GM21825 (cell line): ENCODE measurements around the gene PDE9A.
"Not testable (repeated sequence)": the region's sequence is repeated elsewhere in the genome, so short reads cannot be mapped to it uniquely, and the experiment has no call there.

Experiments used
- ATAC-seq: cut with Tn5 transposase; IDR thresholded peaks from one replicate; pipeline ENCODE4 v1.9.1; 2021; ENCODE audit warnings: mild to moderate bottlenecking, moderate library complexity; ENCODE audit not compliant: unreplicated experiment

PDE9A gene

DNA sequence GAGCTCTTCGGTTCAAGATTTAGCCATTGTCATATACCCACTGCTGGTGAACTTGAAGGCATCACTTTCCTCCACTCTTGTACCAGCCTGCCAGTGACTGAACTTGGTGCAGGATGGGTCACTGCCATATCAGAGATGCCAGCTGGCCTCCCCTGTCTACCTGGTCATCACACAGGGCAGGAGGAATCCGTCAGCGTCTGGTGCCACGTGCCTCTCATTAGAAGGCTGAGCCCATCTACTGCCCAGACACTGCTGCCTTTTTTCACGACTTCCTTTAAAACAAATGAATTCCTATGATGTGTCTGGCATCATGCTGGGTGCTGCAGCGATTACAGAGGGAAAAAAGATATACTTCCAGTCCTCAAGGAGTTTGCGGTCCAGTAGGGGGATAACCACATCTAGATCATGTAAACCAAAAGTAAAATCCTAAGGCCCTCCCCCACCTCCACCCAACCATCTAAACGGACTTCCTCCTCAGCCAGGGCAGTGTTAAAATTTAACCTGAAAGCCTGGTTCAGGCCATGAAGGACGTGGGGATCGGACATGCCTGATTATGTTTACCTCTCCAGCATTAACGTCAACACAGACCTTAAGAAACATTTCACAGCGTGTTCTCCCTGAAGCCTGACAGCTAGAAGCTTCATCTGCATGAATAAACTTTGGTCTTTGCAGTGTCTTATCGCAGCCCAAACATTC is 29.2 kb upstream of the PDE9A start:
- ATAC-seq: no peak

DNA sequence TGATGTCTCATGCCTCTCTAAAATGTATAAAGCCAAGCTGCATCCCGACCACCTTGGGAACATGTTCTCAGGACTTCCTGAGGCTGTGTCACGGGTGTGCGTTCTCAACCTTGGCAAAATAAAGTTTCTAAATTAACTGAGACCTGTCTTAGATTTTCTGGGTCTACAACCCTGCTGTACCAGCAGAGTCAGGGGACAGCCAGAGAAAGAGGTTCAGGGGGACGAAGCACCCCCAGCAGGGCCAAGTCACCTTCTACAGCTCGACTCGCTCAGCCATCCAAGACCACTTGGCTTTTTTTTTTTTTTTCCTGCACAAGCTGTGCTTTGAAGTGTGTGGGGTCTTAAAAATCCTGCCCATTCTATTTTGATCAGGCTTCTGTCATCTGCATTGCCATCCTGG is 28.5 kb upstream of the PDE9A start:
- ATAC-seq: no peak

GRCh38 chr21:42626171-42626570 is 27.2 kb upstream of the PDE9A start:
- no peak for ATAC-seq

DNA sequence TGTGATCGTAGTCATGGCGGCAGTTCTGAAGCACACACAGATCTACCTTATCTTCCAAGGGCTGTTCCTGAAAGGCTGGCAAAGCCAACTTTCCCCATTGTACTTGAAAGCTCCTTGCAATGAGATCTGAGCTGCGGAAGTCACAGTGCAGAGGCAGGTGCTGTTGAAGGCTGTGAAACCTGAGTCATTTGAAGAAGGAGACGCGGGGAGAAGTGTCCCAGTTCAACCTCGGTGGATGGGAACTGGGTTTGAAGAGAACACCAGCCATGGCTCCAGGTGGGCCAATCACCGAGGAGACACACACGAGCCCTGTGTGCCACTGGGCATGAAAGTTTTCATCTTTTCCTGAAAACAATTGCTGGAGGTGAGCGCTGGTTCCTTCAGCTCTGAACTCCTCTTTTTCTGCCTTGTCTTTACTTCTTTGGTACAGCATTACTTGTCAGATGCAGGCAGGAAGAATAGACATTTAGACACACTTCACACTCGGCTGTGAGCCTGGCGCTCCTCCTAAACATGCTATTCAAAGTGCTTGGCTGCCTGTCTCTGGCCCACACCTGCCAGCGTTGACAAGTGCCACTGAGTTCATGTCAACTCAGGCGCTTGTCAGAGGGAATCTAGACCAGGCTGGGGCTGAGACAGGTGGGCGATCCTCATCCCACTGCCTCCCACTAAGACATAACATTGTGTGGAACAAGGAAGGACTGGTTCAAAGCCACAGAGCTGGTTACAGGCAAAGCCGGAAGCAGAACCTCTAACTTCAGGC is 25.7 kb upstream of the PDE9A start:
- ATAC-seq: no peak

GRCh38 chr21:42628466-42629061 is 24.9 kb upstream of the PDE9A start:
- not testable (repeated sequence) for ATAC-seq

GRCh38 chr21:42629933-42630589 is 23.4 kb upstream of the PDE9A start:
- no peak for ATAC-seq

- no peak for ATAC-seq
Observed at GRCh38 chr21:42630626-42631025, 22.8 kb upstream of the PDE9A start.

- no peak for ATAC-seq
Observed at GRCh38 chr21:42631142-42631541, 22.3 kb upstream of the PDE9A start.

DNA sequence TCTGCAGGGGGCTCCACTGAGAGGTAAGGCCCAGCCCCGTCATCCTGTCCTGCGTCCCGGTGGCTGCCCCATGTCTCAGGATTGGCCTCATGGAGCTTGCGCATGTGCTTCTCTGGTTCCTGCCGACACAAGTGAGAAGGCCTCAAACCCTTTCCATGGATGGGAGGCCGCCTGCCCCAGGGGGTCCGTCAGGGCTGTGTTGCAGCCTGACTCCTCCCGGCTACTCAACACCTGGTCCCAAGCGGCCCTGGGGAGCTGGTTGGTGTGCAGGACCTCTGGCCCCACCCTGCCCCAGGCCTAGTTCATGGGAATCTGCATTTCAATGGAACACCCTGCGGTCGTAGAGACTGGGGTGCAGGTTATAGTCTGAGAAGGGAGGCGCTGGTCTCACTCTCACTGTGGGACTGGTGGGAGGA is 21.1 kb upstream of the PDE9A start:
- ATAC-seq: no peak

DNA sequence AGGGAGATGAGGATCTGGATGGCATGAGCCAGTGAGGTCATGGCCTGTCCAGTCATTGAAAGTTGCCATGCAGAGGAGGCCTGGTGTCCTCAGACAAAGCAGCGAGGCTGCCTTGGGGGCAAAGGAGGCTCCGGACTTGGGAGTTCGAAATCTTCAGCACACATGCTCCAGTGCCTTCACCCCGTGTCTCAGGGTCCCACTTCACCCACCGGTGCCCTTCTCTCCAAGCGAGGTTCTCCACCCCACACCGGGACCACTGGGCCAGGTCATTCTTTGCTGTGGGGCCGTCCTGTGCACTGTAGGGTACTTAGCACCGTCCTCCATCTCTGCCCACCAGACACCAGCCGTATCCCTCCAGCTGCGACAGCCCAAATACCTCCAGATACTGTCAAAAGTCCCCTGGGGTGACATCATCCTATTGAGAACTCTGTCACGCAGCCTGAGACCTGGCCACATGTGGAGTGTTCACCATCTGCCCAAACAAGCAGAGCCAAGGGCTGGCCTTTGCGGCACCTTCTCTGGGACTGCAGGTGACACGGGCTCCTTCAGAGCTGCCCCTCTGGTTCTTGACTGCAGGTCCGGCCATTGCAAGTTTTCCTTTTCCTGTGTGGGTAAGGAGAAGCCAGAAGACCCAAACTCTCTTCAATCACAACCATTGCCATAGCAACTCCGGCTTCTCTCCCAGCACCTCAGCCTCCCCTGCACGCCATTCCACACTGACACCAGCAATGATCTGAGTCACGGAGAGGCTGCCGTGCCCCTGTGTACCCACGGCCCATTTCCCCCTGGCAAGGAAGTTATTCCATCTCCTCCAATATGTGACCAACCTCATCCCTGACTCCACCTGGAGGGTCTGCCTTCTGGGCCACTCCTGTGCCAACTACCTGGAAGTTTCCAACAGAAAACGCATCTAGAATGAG is 20.4 kb upstream of the PDE9A start:
- no peak for ATAC-seq

- ATAC-seq: no peak
Observed at GRCh38 chr21:42633858-42634257, 19.6 kb upstream of the PDE9A start.

GRCh38 chr21:42635848-42636519 is 17.4 kb upstream of the PDE9A start:
- ATAC-seq: no peak

- no peak for ATAC-seq
Observed at GRCh38 chr21:42636520-42637266, 16.7 kb upstream of the PDE9A start.

DNA sequence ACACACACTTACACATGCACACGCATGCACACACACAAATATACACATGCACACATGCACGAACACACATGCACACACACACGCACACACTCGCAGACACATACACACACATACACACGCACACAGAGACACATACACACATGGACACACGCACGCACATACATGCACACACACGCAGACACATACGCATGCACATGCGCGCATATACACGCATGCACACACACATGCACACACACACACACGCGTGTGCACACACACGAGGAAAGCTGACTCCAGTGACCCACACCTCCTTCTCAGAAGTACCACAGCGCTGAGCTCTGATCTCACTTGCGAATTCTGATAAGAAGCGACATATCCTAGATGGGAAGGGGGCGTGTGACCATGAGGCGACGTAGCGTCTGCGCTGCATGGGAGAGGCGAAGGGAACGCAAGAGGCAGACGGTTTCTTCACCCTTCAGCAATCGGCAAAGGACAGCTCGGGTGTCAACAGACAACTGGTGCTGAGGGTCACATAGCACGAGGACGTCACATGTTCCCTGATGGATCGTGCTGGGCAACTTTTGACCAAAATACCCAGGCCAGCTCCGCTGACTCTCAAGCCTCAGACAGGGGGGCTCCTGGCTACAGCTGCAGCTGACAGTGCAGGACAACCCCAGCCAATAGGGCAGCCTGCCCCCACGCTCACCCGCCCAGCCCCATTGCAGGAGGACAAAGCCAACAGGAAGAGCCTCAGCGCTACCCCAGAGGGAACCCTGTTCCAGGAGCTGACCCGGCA is 16.0 kb upstream of the PDE9A start:
- ATAC-seq: no peak

DNA sequence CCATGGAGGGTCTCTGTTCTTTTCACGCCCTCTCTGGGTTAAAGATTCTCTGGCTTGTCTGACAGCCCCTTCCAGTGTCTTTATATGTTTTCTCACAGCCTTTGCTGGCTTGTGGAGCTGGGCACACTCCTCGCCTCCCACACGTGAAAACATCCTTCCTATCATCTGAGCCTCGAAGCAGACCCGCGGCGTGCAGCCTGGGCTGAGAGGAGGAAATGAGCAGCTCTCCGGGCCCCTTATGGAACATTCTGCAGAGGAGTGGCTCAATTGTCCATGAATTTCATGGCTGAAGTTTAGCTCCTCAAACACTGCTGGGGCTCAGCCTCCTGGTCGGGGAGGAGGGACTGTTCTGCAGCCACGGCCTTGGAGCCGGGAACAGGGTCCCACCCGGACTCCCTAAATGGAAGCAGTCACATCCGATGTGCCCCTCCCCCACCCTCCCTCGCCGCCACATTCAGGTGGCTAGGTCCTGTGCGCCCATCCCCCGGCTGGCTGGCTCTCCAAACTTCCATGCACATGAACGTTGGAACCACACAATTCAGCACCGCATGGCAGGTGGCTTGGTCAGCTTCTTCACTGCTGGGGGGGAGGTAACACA is 15.1 kb upstream of the PDE9A start:
- no peak for ATAC-seq

GRCh38 chr21:42639646-42640152 is 13.7 kb upstream of the PDE9A start:
- no peak for ATAC-seq

DNA sequence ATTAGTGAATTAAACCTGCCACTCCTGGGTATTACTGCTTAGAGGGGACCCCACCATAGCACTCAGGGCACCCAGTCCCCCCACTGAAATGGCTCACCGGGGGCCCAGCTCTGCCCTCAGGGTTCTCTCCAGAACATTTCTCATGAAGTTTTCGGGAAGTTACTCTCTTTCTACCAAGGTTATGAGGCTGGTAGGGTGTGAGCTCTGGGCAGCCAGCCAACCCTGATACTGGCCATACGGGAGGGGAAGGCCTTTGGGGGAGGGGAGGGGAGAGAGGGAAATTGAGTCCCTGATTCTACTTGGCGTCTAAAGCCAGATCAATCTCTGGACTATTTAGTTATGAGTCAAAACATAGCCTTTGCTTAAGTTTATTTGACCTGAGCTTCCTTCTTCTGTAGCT is 12.9 kb upstream of the PDE9A start:
- no peak for ATAC-seq
